ENCODE results near the gene METTL24.

DNA sequence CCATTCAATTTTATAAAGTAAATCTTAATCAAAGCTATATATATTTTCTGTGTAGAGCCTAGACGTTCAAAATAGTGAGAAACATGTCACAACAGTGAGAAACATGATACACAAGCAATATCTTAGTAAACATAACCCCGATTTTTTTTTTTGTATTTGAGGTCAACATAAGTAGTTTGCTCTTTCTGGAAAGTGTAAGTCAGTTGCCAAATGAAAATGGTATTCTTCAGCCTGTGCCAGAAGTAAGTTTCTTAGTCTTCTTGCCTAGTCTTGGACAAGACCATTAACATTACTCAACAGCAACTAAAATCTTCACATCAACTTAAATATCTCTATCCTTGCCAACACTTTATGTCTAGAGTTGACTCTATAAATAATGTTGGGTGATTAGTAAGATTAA, 59.7 kb downstream of the METTL24 start:
- TF ChIP-seq, protein P1, sequence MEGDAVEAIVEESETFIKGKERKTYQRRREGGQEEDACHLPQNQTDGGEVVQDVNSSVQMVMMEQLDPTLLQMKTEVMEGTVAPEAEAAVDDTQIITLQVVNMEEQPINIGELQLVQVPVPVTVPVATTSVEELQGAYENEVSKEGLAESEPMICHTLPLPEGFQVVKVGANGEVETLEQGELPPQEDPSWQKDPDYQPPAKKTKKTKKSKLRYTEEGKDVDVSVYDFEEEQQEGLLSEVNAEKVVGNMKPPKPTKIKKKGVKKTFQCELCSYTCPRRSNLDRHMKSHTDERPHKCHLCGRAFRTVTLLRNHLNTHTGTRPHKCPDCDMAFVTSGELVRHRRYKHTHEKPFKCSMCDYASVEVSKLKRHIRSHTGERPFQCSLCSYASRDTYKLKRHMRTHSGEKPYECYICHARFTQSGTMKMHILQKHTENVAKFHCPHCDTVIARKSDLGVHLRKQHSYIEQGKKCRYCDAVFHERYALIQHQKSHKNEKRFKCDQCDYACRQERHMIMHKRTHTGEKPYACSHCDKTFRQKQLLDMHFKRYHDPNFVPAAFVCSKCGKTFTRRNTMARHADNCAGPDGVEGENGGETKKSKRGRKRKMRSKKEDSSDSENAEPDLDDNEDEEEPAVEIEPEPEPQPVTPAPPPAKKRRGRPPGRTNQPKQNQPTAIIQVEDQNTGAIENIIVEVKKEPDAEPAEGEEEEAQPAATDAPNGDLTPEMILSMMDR (IDR thresholded peaks at IDR 0.05), result no peak
- TF ChIP-seq POLR2A (IDR thresholded peaks at IDR 0.05), result no peak
